Measurements from ENCODE around the gene NOM1. TPM values are rescaled to one million over a fixed set of nuclear protein-coding genes. Genes with fewer than 3 reads are reported as not detected.

The NOM1 gene
- polyA plus RNA-seq, 3 donors: 4.2 to 11.6 (median 7.9) TPM

- 93 to 95% (median 95%) methylated on average over 8 of the region's 8 CpGs for WGBS, 3 donors
These were observed 16.9 kb downstream of the NOM1 start for GRCh38 chr7:156966387-156966786.

GRCh38 chr7:156968183-156968582 is 18.7 kb downstream of the NOM1 start:
- 91 to 97% (median 95%) methylated on average over 27 of the region's 27 CpGs for WGBS, 3 donors
- no peak overlapping the region for H3K27ac ChIP-seq (ENCODE audit: low read depth, low read length)

More at GRCh38 chr7:156966387-156966786, 16.9 kb downstream of the NOM1 start:
- no peak overlapping the region for H3K27ac ChIP-seq (ENCODE audit: low read depth, low read length)

GRCh38 chr7:156969972-156970420 is 20.5 kb downstream of the NOM1 start:
- H3K27ac ChIP-seq (ENCODE audit: low read depth, low read length): no peak overlapping the region
- 56 to 80% (median 67%) methylated on average over 3 of the region's 3 CpGs for WGBS, 3 donors

- 90 to 97% (median 96%) methylated on average over 5 of the region's 5 CpGs for WGBS, 3 donors
- no peak overlapping the region for H3K27ac ChIP-seq (ENCODE audit: low read depth, low read length)
These were observed 26.1 kb downstream of the NOM1 start for GRCh38 chr7:156975620-156976019.

- WGBS, 3 donors: 91 to 96% (median 91%) methylated on average over 1 of the region's 1 CpG
- H3K27ac ChIP-seq (ENCODE audit: low read depth, low read length): no peak overlapping the region
These were observed 29.6 kb downstream of the NOM1 start for GRCh38 chr7:156979007-156979606.

- 93 to 94% (median 94%) methylated on average over 4 of the region's 4 CpGs for WGBS, 3 donors
- H3K27ac ChIP-seq (ENCODE audit: low read depth, low read length): no peak overlapping the region
These were observed 30.2 kb downstream of the NOM1 start for GRCh38 chr7:156979711-156980110.

- WGBS, 3 donors: 54 to 68% (median 60%) methylated on average over 14 of the region's 14 CpGs
- no peak overlapping the region for H3K27ac ChIP-seq (ENCODE audit: low read depth, low read length)
These were observed 34.8 kb downstream of the NOM1 start for GRCh38 chr7:156984174-156984891.

DNA sequence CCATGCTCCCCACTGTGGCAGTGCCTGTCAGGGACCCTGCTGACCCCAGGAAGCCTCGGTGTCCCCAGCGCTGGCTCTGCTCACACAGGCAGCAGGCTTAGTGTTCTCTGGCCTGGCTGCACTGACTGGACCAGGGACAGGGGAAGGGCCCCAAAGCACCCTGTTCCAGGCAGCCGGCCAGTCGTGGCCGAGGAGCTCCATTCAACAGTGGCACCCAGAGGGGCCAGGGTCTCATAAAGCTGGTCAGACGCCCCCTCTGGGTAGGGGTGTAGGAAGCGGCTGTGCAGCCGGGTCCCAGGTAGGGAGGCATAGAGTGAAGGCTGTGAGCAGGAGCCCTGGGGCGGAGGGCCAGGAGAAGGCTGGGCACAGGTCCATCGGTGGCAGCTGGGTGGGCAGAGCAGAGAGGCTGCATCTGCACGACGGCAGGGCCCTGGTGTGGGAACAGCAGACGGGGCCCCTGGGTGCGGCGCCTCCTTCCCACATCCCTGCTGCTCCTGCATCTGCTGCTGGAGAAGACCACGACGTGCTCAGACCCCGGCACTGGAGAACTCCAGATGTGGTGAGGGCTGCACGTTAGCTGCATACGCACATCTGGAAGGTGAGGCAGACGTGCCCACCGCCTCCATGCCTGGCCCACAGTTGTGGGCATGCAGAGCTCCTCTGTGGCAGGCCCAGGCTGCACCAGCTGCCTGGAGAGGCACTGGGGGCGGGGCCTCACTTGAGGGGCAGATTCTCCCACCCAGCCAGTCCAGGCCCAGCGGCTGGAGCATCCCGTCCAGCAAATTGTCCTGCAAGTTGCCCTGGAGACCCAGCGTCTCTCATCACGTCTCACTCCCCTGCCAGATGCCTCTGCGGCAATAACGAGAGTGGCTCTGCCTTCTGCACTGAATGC is 35.8 kb downstream of the NOM1 start:
- WGBS, 3 donors: 87 to 90% (median 89%) methylated on average over 29 of the region's 29 CpGs
- no peak overlapping the region for H3K27ac ChIP-seq (ENCODE audit: low read depth, low read length)

DNA sequence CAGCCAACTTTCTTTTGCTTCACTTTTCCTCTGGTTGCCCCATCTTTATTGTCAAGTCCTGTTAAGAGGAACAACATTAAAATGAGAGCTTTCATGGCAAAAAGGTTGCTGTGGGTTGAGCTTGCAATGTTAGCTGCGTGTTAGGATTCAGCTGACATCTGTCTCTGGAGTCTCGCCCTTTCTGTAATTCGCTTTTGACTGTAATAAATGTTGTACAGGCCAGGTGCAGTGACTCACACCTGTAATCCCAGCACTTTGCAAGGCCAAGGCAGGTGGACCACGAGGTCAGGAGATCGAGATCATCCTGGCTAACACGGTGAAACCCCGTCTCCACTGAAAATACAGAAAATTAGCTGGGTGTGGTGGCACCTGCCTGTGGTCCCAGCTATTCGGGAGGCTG is 36.9 kb downstream of the NOM1 start:
- no peak overlapping the region for H3K27ac ChIP-seq (ENCODE audit: low read depth, low read length)
- WGBS, 3 donors: 90 to 96% (median 90%) methylated on average over 8 of the region's 8 CpGs

GRCh38 chr7:156988343-156989185 is 39.1 kb downstream of the NOM1 start:
- 63 to 73% (median 69%) methylated on average over 25 to 27 of the region's 27 CpGs for WGBS, 3 donors
- H3K27ac ChIP-seq (ENCODE audit: low read depth, low read length): no peak overlapping the region

DNA sequence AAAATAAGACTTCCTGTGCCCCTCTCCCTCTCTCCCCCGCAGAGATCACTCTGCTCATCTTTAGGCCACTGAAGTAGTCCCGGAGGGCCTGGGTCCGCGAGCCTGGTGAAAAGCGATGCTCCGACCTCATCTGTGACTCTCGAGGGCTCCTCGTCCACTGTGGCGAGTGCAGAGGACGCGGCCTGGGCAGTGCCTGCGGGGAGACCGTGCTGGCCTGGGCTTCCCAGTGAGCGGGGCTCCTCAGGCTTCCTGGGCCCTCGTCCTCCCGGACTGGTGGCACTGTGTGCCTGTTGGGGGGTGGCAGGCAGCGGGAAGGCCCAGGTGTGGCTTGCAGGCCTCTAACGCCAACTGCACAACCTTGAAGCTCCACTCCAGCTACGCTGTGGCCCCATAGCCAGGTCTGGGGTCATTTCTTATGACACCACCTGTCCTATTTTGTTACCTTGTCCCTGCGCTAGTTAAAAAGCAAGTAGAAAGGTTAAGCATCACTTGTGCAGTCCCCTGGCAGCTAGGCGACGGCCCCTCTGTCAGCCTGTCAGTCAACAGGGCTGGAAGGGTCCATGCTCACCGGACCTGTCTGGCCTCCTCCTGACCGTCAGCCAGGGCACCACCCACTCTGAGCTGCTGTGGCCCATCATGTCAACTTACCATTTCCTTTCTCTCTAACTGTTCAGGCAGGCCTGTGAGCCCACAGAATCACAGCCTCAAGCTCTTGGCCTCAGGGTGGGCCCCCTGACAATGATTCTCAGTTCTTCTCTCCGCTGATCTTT is 40.4 kb downstream of the NOM1 start:
- WGBS, 3 donors: 89 to 92% (median 89%) methylated on average over 25 of the region's 25 CpGs
- H3K27ac ChIP-seq (ENCODE audit: low read depth, low read length): no peak overlapping the region

DNA sequence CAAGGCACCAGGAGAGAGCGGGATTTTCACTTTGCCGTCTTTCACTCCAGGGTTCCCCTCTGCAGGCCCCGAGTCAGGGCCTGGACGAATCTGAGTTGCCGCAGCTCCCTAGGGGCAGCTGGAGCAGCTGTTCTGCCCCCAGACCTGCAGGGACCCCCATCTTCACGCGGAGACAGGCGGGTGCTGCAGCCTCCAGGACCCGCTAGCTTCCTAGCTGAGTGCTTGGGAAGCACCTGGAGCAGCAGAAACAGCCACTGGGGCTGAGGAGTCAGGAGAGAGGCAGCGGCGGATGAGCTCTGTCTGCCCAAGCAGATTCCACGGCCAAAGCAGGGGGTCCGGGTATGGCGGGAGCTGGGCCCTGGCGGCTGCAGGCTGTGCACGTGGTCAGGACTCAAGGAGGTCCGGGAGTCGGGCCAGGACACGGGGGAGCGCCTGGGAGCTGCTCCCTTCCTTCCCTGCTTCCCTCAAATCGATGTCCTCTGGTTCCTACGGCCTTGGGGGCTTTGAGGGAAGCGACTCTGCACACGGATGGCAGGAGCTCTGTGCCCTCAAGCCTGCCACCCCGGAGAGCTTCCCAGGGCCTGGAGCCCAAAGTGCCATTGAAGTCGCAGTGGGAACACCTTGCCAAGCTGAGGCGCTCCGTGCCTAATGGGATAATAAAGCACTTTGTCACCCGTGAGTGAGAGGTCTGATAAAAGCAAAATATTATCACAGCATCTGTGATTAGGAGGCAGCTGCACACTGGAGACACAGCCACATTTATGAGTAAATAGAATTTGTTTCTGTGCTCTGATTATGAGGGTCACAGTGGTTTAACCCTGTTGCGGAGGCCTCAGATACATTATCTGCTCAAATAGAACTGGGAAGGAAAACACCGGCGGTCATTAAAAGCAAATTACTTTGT is 43.8 kb downstream of the NOM1 start:
- 39 to 50% (median 41%) methylated on average over 32 of the region's 32 CpGs for WGBS, 3 donors
- no peak overlapping the region for H3K27ac ChIP-seq (ENCODE audit: low read depth, low read length)

DNA sequence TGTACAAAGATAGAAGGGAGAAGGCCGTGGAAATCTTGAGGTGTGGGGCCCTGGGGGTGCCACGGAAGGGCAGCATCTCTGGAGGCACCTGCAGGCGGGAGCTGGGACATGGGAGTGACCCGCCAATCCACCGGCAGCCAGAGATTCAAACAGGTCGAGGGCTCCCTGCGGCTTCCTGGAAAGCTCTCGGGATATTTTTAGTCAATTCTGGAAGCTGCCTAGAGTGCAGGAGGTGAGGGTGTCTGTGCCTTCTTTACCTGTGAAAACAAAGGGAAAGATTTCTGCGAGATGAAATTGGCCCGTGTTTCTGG is 44.4 kb downstream of the NOM1 start:
- no peak overlapping the region for H3K27ac ChIP-seq (ENCODE audit: low read depth, low read length)
- WGBS, 3 donors: 36 to 77% (median 73%) methylated on average over 10 of the region's 10 CpGs

DNA sequence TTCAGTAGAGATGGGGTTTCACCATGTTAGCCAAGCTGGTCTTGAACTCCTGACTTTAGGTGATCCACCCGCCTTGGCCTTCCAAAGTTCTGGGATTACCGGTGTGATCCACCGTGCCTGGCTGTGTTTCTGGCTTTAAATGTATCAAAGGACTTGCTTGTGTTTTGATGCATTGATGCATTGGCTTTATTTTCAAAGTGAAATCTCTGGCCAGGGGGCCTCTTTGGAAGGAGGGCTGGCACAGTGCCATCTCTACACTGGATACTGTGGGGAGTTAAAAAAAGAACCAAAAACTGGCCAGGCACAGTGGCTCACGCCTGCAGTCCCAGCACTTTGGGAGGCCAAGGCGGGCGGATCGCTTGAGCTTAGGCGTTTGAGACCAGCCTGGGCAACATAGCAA is 44.9 kb downstream of the NOM1 start:
- 75 to 80% (median 80%) methylated on average over 8 of the region's 8 CpGs for WGBS, 3 donors
- no peak overlapping the region for H3K27ac ChIP-seq (ENCODE audit: low read depth, low read length)

DNA sequence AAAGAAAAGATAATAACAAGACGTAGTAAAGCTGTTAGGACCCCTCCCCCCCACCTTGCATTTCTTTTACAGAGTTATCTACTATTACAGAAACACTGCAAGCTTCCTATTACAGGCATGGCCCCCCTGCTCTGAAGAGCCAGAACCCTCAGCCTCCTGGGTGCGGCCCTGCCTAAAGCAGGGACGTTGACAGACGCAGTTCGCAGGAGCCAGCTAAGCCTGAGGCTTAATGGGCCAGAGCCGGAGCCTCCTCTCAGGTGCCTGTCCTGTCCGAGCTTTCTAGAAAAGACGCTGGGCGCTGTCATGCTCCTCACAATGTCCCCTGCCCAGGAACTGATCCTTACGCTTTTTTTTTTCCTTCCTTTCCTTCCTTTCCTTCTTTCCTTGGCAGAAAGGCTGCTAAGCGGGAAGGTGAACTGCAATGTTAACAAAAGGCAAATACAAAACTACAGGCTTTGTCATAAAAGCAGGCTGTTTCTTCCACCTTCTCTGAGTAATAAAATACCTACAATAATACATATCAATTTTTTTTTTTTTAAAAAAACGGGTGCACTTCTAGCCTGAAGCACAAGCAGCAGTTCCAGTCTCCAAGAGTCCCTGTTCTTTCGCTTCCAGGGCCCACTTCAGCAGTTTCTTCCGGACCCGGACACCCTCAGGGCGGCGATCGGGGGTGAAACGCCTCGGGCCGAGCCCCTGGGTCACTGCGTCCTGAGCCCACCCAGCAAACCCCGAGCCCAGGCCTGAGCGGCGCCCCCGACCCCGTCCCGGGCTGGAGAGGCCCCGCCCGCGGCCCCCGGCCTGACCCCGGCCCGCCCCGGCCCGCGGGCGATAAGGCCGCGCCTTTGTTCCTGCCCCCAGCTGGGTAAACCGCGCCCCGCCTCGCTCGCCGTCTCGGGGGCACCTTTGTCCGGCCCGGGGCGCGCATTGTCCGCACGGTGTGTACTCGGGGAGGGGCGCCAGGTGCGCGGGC is 49.8 kb downstream of the NOM1 start:
- 12 to 14% (median 14%) methylated on average over 56 to 57 of the region's 57 CpGs for WGBS, 3 donors
- no peak overlapping the region for H3K27ac ChIP-seq (ENCODE audit: low read depth, low read length)

All from adipose tissue (tissue), 3 donors.